ENCODE data around the gene MAN2C1.
"Not testable (repeated sequence)": the region's sequence is repeated elsewhere in the genome, so short reads cannot be mapped to it uniquely, and the experiment has no call there.

Gene MAN2C1

GRCh38 chr15:75367913-75368688 lies at the start of gene MAN2C1:
Gene MAN2C1 (minus strand): TSS chr15:75368607. CDS start chr15:75368583, 24 bp downstream.
- DNase-seq (ENCODE audit: low read depth in 2 of 2, low spot score in 1 of 2): peak; percentile 76 to 79

GRCh38 chr15:75416584-75416983 lies 48.2 kb upstream of the MAN2C1 start:
- DNase-seq (ENCODE audit: low read depth in 2 of 2, low spot score in 1 of 2): no peak

DNA sequence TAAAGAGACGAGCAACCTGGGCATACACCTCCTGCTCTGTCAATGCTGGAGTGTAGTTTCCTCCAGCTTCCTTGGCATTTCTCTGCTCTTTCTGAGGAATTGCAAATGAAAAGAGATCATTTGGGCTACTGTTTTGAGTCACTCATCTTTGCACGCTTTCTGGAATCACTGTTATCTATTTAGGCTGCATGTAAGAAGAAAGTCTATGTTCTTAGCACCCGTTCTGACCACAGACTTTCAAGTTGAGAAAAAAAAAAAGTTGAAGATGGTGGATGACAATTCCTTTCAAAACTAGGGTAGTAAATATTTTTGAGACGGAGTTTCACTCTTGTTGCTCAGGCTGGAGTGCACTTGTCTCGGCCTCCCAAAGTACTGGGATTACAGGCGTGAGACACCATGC lies 41.8 kb upstream of the MAN2C1 start:
- no peak for DNase-seq (ENCODE audit: low read depth in 2 of 2, low spot score in 1 of 2)

DNA sequence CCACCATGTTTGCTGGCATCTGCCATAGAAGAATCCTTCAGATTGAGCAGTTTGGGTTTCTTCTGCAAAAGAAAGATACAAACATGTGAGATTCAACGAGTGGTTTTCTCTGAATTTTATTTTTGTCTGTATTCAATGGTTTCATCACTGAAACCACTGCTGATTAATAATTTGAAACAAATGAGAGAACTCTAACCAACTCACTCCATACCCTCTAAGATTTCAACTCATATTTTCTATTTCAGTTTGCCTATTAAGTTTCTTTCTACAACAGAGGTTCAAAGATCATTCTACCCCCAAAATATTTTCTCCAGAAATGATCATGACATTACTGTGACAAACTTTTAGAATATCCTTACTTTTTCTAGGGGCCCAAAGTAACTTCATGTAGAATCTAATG lies 38.7 kb upstream of the MAN2C1 start:
- no peak for DNase-seq (ENCODE audit: low read depth in 2 of 2, low spot score in 1 of 2)

DNA sequence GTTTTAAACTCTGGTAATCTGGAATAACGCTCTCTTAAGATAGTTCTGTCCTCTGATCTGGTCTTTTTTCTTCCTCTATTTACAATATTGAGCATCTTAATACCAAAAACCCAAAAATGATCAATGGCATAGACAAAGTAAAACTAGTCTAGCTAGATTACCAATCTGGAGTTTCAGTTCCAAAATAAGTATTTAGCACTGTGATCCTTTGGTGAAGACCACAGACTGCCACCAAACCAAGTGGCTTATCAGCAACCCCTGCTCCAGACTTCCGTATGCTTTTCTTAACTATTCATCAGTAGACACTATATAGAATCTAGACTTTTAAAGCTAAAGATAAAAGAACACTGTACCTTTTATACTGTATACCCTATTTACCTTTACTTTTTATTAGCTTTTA lies 35.5 kb upstream of the MAN2C1 start:
- no peak for DNase-seq (ENCODE audit: low read depth in 2 of 2, low spot score in 1 of 2)

- DNase-seq (ENCODE audit: low read depth in 2 of 2, low spot score in 1 of 2): no peak
Measured at GRCh38 chr15:75397494-75397893, 29.1 kb upstream of the MAN2C1 start.

DNA sequence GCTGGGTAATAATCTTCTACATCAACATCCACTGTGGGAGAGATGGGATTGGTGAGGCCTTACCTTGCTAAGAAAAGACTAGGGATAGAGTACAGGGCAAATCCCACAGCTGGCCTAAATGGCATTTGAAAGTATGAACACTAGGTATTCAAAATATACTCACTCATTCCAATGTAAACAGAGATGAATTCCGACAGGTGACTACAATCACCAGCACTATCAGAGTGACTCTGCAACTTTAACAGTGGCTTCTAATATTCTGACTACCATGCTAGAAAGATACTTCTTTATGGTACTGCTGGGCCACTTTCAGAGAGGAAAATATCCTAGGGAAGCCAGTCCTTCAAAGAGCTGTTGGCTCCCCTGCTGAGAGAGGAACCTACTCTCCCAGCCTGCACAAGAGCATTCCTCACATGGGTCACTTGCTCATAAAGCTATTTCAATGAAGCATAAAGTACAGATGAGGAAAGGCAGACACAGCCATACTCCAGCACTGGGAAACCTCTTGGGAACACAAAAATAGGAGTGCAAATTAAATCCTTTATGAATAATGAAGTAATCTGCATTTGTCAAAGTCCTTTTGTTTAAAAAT lies 21.5 kb upstream of the MAN2C1 start:
- no peak for DNase-seq (ENCODE audit: low read depth in 2 of 2, low spot score in 1 of 2)

GRCh38 chr15:75383986-75384385 lies 15.6 kb upstream of the MAN2C1 start:
- not testable (repeated sequence) for DNase-seq (ENCODE audit: low read depth in 2 of 2, low spot score in 1 of 2)

GRCh38 chr15:75380773-75381172 lies 12.4 kb upstream of the MAN2C1 start:
- DNase-seq (ENCODE audit: low read depth in 2 of 2, low spot score in 1 of 2): no peak

DNA sequence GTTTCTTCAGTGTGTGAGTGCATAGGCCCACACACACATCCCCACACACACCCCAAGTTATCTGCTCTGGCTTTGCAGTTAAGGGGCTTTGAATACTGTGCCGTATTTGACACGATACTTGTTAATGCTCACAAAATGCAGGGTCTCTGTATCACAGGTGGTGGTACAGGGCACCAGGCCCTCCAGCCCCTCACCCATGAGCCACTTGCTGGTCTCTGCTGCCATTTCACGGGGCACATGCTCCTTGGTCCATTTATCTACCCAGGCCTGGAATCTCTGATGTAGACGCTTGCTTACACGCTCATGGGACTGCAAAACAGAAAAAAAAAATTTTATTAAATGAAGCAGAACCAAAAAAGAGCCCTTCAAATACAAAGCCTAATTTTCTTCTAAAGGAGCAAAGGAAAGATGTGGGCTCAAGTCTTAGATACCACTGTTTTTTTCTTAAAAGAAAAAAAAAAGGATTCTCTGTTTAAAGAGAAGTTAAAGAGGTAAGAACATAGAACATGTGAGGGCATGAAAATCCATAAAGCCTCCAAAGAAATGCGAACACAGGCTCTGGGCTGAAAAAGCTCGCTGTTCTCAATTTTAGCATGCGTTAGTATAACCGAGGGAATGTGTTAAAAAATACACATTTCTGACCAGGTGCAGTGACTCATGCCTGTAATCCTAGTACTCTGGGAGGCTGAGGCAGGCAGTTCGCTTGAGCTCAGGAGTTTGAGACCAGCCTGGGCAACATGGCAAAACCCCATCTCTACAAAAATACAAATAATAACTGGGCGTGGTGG lies 3.7 kb upstream of the MAN2C1 start:
- no peak for DNase-seq (ENCODE audit: low read depth in 2 of 2, low spot score in 1 of 2)

GRCh38 chr15:75371486-75371885 lies 3.1 kb upstream of the MAN2C1 start:
- DNase-seq (ENCODE audit: low read depth in 2 of 2, low spot score in 1 of 2): no peak

- no peak for DNase-seq (ENCODE audit: low read depth in 2 of 2, low spot score in 1 of 2)
Measured at GRCh38 chr15:75369897-75370581, 1.6 kb upstream of the MAN2C1 start.

- DNase-seq (ENCODE audit: low read depth in 2 of 2, low spot score in 1 of 2): no peak
Measured at GRCh38 chr15:75368689-75369239, 357 bp upstream of the MAN2C1 start.

DNA sequence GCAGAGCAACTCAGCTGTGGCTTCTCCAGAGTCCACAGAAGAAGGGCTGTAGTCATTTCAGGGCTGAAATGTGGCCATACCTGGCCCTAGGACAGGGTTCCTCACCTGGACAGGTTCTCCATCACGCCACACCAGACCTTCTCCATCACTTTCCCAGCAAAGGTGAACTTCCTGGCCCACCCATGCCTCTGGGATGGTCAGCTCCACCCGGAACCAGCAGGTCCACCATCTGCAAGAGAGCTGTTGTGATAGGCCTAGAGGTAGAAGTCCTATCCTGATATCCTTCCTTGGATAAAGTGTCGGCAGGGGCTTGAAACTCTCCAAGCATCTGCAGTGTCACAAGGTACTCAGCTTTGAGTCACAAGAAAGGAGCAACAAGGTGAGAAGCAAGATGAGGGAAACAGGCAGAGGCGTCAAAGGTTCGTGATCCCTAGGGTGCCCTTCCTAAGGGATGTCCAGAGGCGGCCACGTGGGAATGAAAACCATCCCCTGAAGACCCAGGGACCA lies 948 bp downstream of the MAN2C1 start:
- no peak for DNase-seq (ENCODE audit: low read depth in 2 of 2, low spot score in 1 of 2)

DNA sequence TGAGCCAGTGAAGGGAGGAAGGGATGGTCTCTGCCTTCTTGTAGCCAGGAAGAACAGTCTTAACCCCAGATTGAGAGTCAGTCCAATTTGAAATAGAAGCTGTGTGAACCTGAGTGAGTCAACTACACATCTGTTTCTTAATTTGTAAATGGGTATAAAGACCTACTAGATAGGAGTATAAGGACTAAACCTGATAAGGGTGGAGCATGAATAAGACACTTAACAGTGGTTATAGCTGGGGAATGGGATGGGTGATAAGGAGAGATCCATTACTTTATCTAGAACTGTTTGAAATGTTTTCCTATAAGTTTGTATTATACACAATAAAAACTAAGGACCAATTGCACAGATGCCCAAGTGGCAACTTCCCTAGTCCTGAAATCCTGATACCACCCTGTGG lies 1.4 kb downstream of the MAN2C1 start:
- no peak for DNase-seq (ENCODE audit: low read depth in 2 of 2, low spot score in 1 of 2)

- no peak for DNase-seq (ENCODE audit: low read depth in 2 of 2, low spot score in 1 of 2)
Measured at GRCh38 chr15:75366163-75366562, 2.2 kb downstream of the MAN2C1 start.

DNA sequence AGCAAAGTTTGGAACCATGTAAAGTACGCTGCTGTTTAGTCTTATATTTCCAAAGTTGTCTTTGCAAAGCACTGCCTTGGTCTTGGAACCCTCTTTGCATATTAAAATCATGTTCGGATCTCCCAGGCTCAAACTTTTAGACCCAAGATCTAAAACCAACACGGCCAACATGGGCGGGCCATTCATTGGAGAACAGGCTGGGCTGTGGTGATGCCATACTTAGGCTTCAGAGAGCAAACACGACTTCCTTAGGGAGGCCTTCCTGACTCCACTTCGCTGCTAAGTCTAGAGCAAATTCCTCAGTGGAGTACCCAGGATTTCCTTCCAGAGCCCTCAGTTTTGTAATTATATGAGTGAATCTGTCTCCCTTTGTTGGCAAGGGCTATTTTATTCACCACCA lies 3.5 kb downstream of the MAN2C1 start:
- DNase-seq (ENCODE audit: low read depth in 2 of 2, low spot score in 1 of 2): no peak

DNA sequence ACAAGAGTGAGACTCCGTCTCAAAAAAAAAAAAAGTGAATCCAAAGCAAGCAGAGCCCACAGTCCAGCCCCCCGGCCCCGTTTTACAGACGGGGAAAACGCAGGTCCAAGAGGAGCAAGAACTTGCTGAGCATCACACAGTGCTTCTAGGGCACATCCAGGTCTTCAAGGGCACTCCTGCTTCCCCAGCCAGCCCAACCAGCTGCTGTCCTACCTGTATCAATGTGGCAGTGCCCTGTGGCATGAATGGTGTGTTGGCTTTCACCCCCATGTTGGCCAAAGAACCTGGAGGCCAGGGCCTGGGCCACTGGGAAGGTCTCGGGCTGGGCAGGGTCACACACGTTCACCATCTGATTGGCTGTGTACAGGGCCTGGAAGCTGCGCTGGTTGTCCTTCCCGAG lies 4.6 kb downstream of the MAN2C1 start:
- no peak for DNase-seq (ENCODE audit: low read depth in 2 of 2, low spot score in 1 of 2)

- no peak for DNase-seq (ENCODE audit: low read depth in 2 of 2, low spot score in 1 of 2)
Measured at GRCh38 chr15:75362642-75363249, 5.7 kb downstream of the MAN2C1 start.

GRCh38 chr15:75361989-75362641 lies 6.3 kb downstream of the MAN2C1 start:
- DNase-seq (ENCODE audit: low read depth in 2 of 2, low spot score in 1 of 2): no peak

Data from stimulated activated CD8-positive, alpha-beta memory T cell treated with anti-CD3 and anti-CD28 coated beads, Interleukin-4, amount 100 ng/mL, for 1 hour (primary cell).